Neural crest cell (in vitro differentiated cells): ENCODE results near the gene FAAP100. TPM values are rescaled to one million over a fixed set of nuclear protein-coding genes. Genes with fewer than 3 reads are reported as not detected.
A peak's percentile ranks its signal among the peaks of the same experiment; 100 is the strongest.

ENCODE experiments used
- DNase-seq: peaks from one replicate; pipeline ENCODE4 v3.0.0; 2021; ENCODE audit warnings: low read depth, mixed read lengths, low spot score
- H3K27ac Mint-ChIP-seq: one replicate; pipeline ENCODE4 v1.8.0; 2021; ENCODE audit warnings: mild to moderate bottlenecking, mixed read lengths; ENCODE audit not compliant: unreplicated experiment
- H3K27me3 Mint-ChIP-seq: 2 replicates; pipeline ENCODE4 v1.8.0; 2021; ENCODE audit warnings: low read depth, mild to moderate bottlenecking, mixed read lengths
- H3K36me3 Mint-ChIP-seq: 2 replicates; pipeline ENCODE4 v1.8.0; 2021; ENCODE audit warnings: low read depth, mild to moderate bottlenecking, mixed read lengths
- H3K4me1 Mint-ChIP-seq: 2 replicates; pipeline ENCODE4 v1.8.0; 2021; ENCODE audit warnings: mixed read lengths
- H3K4me3 Mint-ChIP-seq: one replicate; pipeline ENCODE4 v1.8.0; 2021; ENCODE audit warnings: mild to moderate bottlenecking, mixed read lengths
- H3K9me3 Mint-ChIP-seq: 2 replicates; pipeline ENCODE4 v1.8.0; 2021; ENCODE audit warnings: mixed read lengths
- CTCF ChIP-seq: fragments of 200-600 bp; sonication (generic); conservative IDR thresholded peaks from 2 replicates; pipeline ENCODE4 v1.5.0; 2021; ENCODE audit warnings: antibody characterized with exemption, mild to moderate bottlenecking
- total RNA-seq: library from RNA; stranded (reverse); gene quantifications from 2 replicates; pipeline ENCODE4 v1.2.1, GENCODE V29; 2021

FAAP100 gene
- total RNA-seq, 1 donor from 2014 or later: 48.3 TPM

GRCh38 chr17:81517009-81517338, 35.2 kb downstream of the FAAP100 start:
- no peak for TF ChIP-seq CTCF
- H3K36me3 Mint-ChIP-seq: peaks cover 2% of the 10 kb centered on the region
- no peak for DNase-seq
- no peaks in the 10 kb centered on the region for H3K9me3 Mint-ChIP-seq
- H3K4me1 Mint-ChIP-seq: peaks cover 32% of the 10 kb centered on the region
- H3K27ac Mint-ChIP-seq: no peak overlapping the region
- H3K27me3 Mint-ChIP-seq: peaks cover 44% of the 10 kb centered on the region
- peak overlapping the region; percentile 92 for H3K4me3 Mint-ChIP-seq

- Mint-ChIP-seq H3K27ac (no peak overlapping the region), H3K36me3 (peaks cover 7% of the 10 kb centered on the region), H3K9me3 (no peaks in the 10 kb centered on the region), H3K27me3 (peaks cover 44% of the 10 kb centered on the region), H3K4me3 (peak overlapping the region; percentile 92), H3K4me1 (peaks cover 34% of the 10 kb centered on the region)
- TF ChIP-seq CTCF: no peak
- no peak for DNase-seq
These were observed 35.7 kb downstream of the FAAP100 start for GRCh38 chr17:81516439-81516838.

GRCh38 chr17:81515530-81516041, 36.6 kb downstream of the FAAP100 start:
- peaks cover 16% of the 10 kb centered on the region for H3K36me3 Mint-ChIP-seq
- no peak for TF ChIP-seq CTCF
- H3K27ac Mint-ChIP-seq: peak overlapping the region; percentile 75
- H3K4me3 Mint-ChIP-seq: peak overlapping the region; percentile 92
- peaks cover 38% of the 10 kb centered on the region for H3K4me1 Mint-ChIP-seq
- peaks cover 44% of the 10 kb centered on the region for H3K27me3 Mint-ChIP-seq
- DNase-seq: no peak
- no peaks in the 10 kb centered on the region for H3K9me3 Mint-ChIP-seq

GRCh38 chr17:81514739-81515529, 37.2 kb downstream of the FAAP100 start:
- peaks cover 22% of the 10 kb centered on the region for H3K36me3 Mint-ChIP-seq
- peaks cover 42% of the 10 kb centered on the region for H3K4me1 Mint-ChIP-seq
- no peak for TF ChIP-seq CTCF
- peak overlapping the region; percentile 92 for H3K4me3 Mint-ChIP-seq
- H3K27ac Mint-ChIP-seq: peak overlapping the region; percentile 75
- H3K9me3 Mint-ChIP-seq: no peaks in the 10 kb centered on the region
- no peak for DNase-seq
- peaks cover 43% of the 10 kb centered on the region for H3K27me3 Mint-ChIP-seq

- no peak overlapping the region for H3K27ac Mint-ChIP-seq
- DNase-seq: no peak
- peaks cover 47% of the 10 kb centered on the region for H3K4me1 Mint-ChIP-seq
- peak overlapping the region; percentile 82 for H3K4me3 Mint-ChIP-seq
- peaks cover 45% of the 10 kb centered on the region for H3K27me3 Mint-ChIP-seq
- TF ChIP-seq CTCF: no peak
- peaks cover 28% of the 10 kb centered on the region for H3K36me3 Mint-ChIP-seq
- H3K9me3 Mint-ChIP-seq: no peaks in the 10 kb centered on the region
These were observed 37.7 kb downstream of the FAAP100 start for GRCh38 chr17:81514489-81514738.
